K562 (cell line): ENCODE data around the gene HOPX. TPM values are rescaled to one million over a fixed set of nuclear protein-coding genes. Genes with fewer than 3 reads are reported as not detected.

Experiments used
- ATAC-seq: fragments of 200-7000 bp; cut with Tn5 transposase; 3 replicates; pipeline ENCODE4 v1.9.1; 2020; ENCODE audit warnings: moderate library complexity
- BruUV-seq: library from RNA; stranded (reverse); fragments of 400-500 nt; replicated peaks from 2 replicates; lab custom pipeline; 2021; lab: Mats Ljungman, UMichigan
- CTCF ChIA-PET: fragments of 300-600 bp; formaldehyde crosslinking; extraction: SDS; loops from one replicate; lab custom pipeline; 2021; ENCODE audit warnings: low intra/inter-chr PET ratio; lab: Yijun Ruan, JAX
- POLR2A ChIA-PET: fragments of 300-600, 350-650 bp; sonication (Branson Sonifier 250); formaldehyde crosslinking; extraction: SDS; loops from one replicate; lab custom pipeline; 2021; ENCODE audit warnings: antibody characterized with exemption, inconsistent platforms; lab: Yijun Ruan, JAX
- DNase-seq, 4 experiments: peaks; one replicate each; pipeline versions ENCODE4 v3.0.0 to v3.0.0-alpha.2; 2011 to 2018; ENCODE audit warnings: low spot score in 3 of 4, mixed read lengths in 3 of 4; ENCODE audit errors: extremely low read depth in 1 of 4
- FAIRE-seq: peaks from 2 replicates; lab custom pipeline; 2011; peaks lifted over from hg19 to GRCh38; lab: Jason Lieb, UNC
- H2AFZ ChIP-seq: 2 replicates; pipeline ENCODE4 v1.6.0; 2011; ENCODE audit warnings: low read depth, low read length, control low read depth, inconsistent platforms
- H3K27ac ChIP-seq: fragments of 200-600 bp; 3 replicates; pipeline ENCODE4 v1.8.0; 2011; ENCODE audit warnings: low read depth, mild to moderate bottlenecking, control low read depth, inconsistent platforms, low read length, moderate library complexity, mixed read lengths; ENCODE audit errors: extremely low read depth
- H3K27me3 ChIP-seq, 2 experiments: fragments of 300-600 bp in 1 of 2; 2 replicates in 1 of 2; 3 replicates in 1 of 2; pipeline versions ENCODE4 v1.6.0 to v1.8.0; 2011; ENCODE audit warnings: inconsistent platforms in 2 of 2, low read length in 2 of 2, mild to moderate bottlenecking in 1 of 2, mixed read lengths in 1 of 2, moderate library complexity in 1 of 2; ENCODE audit not compliant: control insufficient read depth in 2 of 2, insufficient read depth in 2 of 2
- H3K36me3 ChIP-seq: fragments of 300-600 bp; 3 replicates; pipeline ENCODE4 v1.8.0; 2011; ENCODE audit warnings: mild to moderate bottlenecking, low read length, inconsistent platforms; ENCODE audit not compliant: control insufficient read depth, insufficient read depth
- H3K4me1 ChIP-seq, 2 experiments: fragments of 200-600 bp in 1 of 2; replicated peaks in 1 of 2; 2 replicates in 1 of 2; 3 replicates in 1 of 2; pipeline versions ENCODE4 v1.5.1 to v1.8.0; 2011; ENCODE audit warnings: inconsistent platforms in 2 of 2, low read length in 2 of 2, mild to moderate bottlenecking in 1 of 2, mixed read lengths in 1 of 2, moderate library complexity in 1 of 2; ENCODE audit not compliant: control insufficient read depth in 2 of 2, insufficient read depth in 2 of 2
- H3K4me2 ChIP-seq: 2 replicates; pipeline ENCODE4 v1.6.1; 2011; ENCODE audit warnings: low read length, control low read depth, inconsistent platforms, mixed read lengths; ENCODE audit not compliant: insufficient read depth
- H3K4me3 ChIP-seq: fragments of 200-600 bp; sonication (generic), shearing (Covaris generic); 2 replicates; pipeline ENCODE4 v1.5.1; 2016; ENCODE audit warnings: control low read depth, inconsistent platforms
- H3K79me2 ChIP-seq: fragments of 200-600 bp; 3 replicates; pipeline ENCODE4 v1.8.0; 2011; ENCODE audit warnings: low read length, inconsistent platforms; ENCODE audit not compliant: control insufficient read depth, insufficient read depth
- H3K9ac ChIP-seq, 2 experiments: 2 replicates each; pipeline versions ENCODE4 v1.6.0 to v1.6.1; 2011; ENCODE audit warnings: low read depth in 2 of 2, low read length in 2 of 2, control low read depth in 1 of 2, inconsistent platforms in 1 of 2, mild to moderate bottlenecking in 1 of 2, mixed read lengths in 1 of 2; ENCODE audit not compliant: insufficient read depth in 1 of 2
- H3K9me1 ChIP-seq: one replicate; pipeline ENCODE4 v1.6.0; 2011; ENCODE audit warnings: inconsistent platforms, mild to moderate bottlenecking, low read length, moderate library complexity; ENCODE audit not compliant: control insufficient read depth, insufficient read depth
- H3K9me3 ChIP-seq: replicated peaks from 2 replicates; pipeline ENCODE4 v1.5.1; 2011; ENCODE audit warnings: low read depth, low read length, inconsistent platforms; ENCODE audit not compliant: control insufficient read depth, insufficient read depth
- H4K20me1 ChIP-seq: replicated peaks from 2 replicates; pipeline ENCODE4 v1.6.1; 2011; ENCODE audit warnings: low read length, inconsistent platforms, mixed read lengths; ENCODE audit not compliant: control insufficient read depth, insufficient read depth
- ARHGAP35 ChIP-seq: fragments of 450-650 bp; IDR thresholded peaks from 2 replicates; pipeline ENCODE4 v1.6.1; 2018; ENCODE audit not compliant: partially characterized antibody
- CHD2 ChIP-seq: IDR thresholded peaks from 2 replicates; pipeline ENCODE4 v1.6.1; 2011; ENCODE audit warnings: low read depth, low read length
- ETS2 ChIP-seq: IDR thresholded peaks from 2 replicates; pipeline ENCODE4 v1.6.1; 2016; ENCODE audit warnings: borderline replicate concordance, missing genetic modification characterization, mild to moderate bottlenecking, moderate library complexity, missing compliant biosample characterization; ENCODE audit not compliant: poor library complexity, severe bottlenecking
- HNRNPL ChIP-seq: fragments of 200-400 bp; formaldehyde crosslinking; IDR thresholded peaks from 2 replicates; pipeline ENCODE4 v1.6.1; 2017; ENCODE audit warnings: low read depth, mild to moderate bottlenecking, low read length
- KDM4B ChIP-seq, 2 experiments: fragments of 450-650 bp in 1 of 2; sonication (generic) in 1 of 2; IDR thresholded peaks; 2 replicates each; pipeline ENCODE4 v1.6.1; 2016 to 2017; ENCODE audit warnings: borderline replicate concordance in 2 of 2, antibody characterized with exemption in 1 of 2, low read depth in 1 of 2, mild to moderate bottlenecking in 1 of 2
- OTX1 ChIP-seq: fragments of 450-650 bp; formaldehyde crosslinking; IDR thresholded peaks from 2 replicates; pipeline ENCODE4 v1.4.0; 2022; ENCODE audit warnings: mild to moderate bottlenecking
- RBM34 ChIP-seq: fragments of 200-400 bp; formaldehyde crosslinking; IDR thresholded peaks from 2 replicates; pipeline ENCODE4 v1.6.1; 2018; ENCODE audit warnings: low read length, borderline replicate concordance; ENCODE audit not compliant: insufficient read depth
- TFAP4 ChIP-seq: sonication (generic); formaldehyde crosslinking; IDR thresholded peaks from 2 replicates; pipeline ENCODE4 v1.8.0; 2022; ENCODE audit warnings: missing genetic modification reagents, mild to moderate bottlenecking, moderate library complexity, borderline replicate concordance
- THRA ChIP-seq: fragments of 450-650 bp; IDR thresholded peaks from 2 replicates; pipeline ENCODE4 v1.6.1; 2017; ENCODE audit warnings: mild to moderate bottlenecking, moderate library complexity
- YBX1 ChIP-seq: fragments of 450-650 bp; IDR thresholded peaks from 2 replicates; pipeline ENCODE4 v1.7.1; 2016; ENCODE audit warnings: mild to moderate bottlenecking
- ZNF282 ChIP-seq: sonication (generic); formaldehyde crosslinking; IDR thresholded peaks from 2 replicates; pipeline ENCODE4 v1.8.1; 2023; ENCODE audit warnings: missing genetic modification reagents
- ZNF79 ChIP-seq: fragments of 250-450 bp; sonication (Bioruptor Pico); IDR thresholded peaks from 2 replicates; pipeline ENCODE4 v1.4.0; 2020; ENCODE audit warnings: low read depth, mild to moderate bottlenecking, moderate library complexity
- WGBS: fragments of 100-300 bp; shearing (Covaris generic); methylation state at CpG from one replicate; pipeline ENCODE4 v1.1.6; 2016; ENCODE audit warnings: low coverage, mixed read lengths; ENCODE audit not compliant: insufficient coverage; ENCODE audit errors: missing lambda C conversion rate; 5-methylcytosine and 5-hydroxymethylcytosine counted together
- in situ Hi-C: fragments of 300-500 bp; cut with MboI; formaldehyde crosslinking; loops from 4 replicates; pipeline ENCODE4 v1.15.0; 2018; ENCODE audit warnings: inconsistent platforms, mixed read lengths
- intact Hi-C: fragments of 100-400 bp; cut with micrococcal nuclease; formaldehyde crosslinking; loops from 2 replicates; pipeline ENCODE4 v1.14.2; 2022
- polyA plus RNA-seq, 8 experiments: library from polyadenylated mRNA; depleted of rRNA in 4 of 8; stranded (reverse) in 5 of 8; unstranded in 3 of 8; fragments of >200 nt; fragmentation: Nextera tagmentation in 2 of 8; fragmentation: Illumina TruSeq in 1 of 8; extraction: Ambion mirVana in 2 of 8; extraction: Trizol in 1 of 8; gene quantifications; 2 replicates each; pipeline versions ENCODE4 v1.2.1 to v1.2.3, GENCODE V29; 2011 to 2014; ENCODE audit warnings: inconsistent platforms in 1 of 8, missing spikeins in 1 of 8
- total RNA-seq, 7 experiments: library from RNA; depleted of rRNA in 6 of 7; stranded (reverse); fragments of >200 nt in 6 of 7; fragmentation: Illumina TruSeq in 2 of 7; extraction: Trizol in 2 of 7; gene quantifications; 2 replicates each; pipeline versions ENCODE4 v1.2.1 to v1.2.3, GENCODE V29; 2011 to 2021; ENCODE audit warnings: low replicate concordance in 1 of 7
- TF ChIP-seq, protein P1 (sequence below): sonication (generic); formaldehyde crosslinking; IDR thresholded peaks from 2 replicates; pipeline ENCODE4 v1.8.1; 2023; ENCODE audit warnings: missing genetic modification reagents, mild to moderate bottlenecking, borderline replicate concordance

The HOPX gene
- total and polyA plus RNA-seq, 9 of the 15 experiments (the other 6 are each of a cell fraction or from before 2014, with no cell fraction given) = 0.24 TPM; not detected in 8

DNA sequence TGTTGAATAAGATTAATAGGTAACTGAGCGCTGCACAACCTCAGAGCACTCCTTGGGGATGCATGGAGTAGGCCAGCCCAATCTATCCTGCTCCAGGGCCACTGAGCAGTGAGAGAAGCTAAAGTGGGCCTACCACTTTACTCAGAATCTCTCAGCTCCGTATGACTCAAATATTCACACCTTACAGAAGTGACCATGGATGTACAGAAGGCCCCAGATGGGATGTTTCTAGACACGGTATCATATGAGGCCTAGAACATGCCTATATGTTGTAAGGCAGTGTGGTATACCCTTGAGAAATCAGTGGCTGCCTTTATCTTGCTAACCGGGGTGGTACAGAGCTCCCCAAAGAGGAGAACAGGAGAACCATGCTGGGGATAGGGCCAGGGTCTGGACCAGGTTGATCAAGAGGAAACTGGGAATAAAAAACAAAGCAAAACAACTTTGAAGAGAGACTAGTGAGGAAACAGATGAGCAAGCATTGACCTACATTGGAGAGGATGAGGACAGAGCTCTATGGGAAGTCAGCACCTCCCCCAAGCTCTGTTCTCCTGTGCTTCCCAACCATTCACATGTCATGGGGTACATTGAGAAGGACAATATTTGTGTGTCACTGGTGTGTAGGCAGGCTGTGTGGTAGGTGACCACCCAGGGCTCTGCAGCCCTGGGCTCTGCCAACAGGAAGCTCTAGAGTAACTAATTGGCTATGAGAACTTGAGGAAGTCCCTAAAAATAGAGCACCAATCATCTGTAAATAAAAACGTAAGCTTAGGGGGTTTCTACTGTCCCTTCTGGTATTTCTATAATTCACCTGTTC, 31.4 kb downstream of the HOPX start:
- WGBS = 0% methylated on average over 5 of the region's 5 CpGs
- Histone ChIP-seq H3K79me2 (no peaks in the 10 kb centered on the region), H3K36me3 (no peaks in the 10 kb centered on the region), H3K9ac (no peak overlapping the region), H3K27me3 (peaks cover 0 to 3% of the 10 kb centered on the region in 2 experiments; a peak in 3 of 5 replicates), H3K27ac (no peak overlapping the region), H3K4me3 (no peak overlapping the region), H3K9me3 (no peaks in the 10 kb centered on the region), H4K20me1 (no peaks in the 10 kb centered on the region), H3K4me2 (no peak overlapping the region), H2AFZ (no peak overlapping the region), H3K9me1 (no peaks in the 10 kb centered on the region), H3K4me1 (no peaks in the 10 kb centered on the region)
- in situ Hi-C loops = no loop called here
- BruUV-seq = no TSS peak
- FAIRE-seq (no peak), ATAC-seq (no peak), DNase-seq (no peak)
- intact Hi-C loops = no loop called here
- CTCF ChIA-PET = no interaction called here
- POLR2A ChIA-PET = interaction anchor here (0.5 kb wide), 1 partner anchor 146 kb away, joined by 4 read pairs; no protein-coding TSS in a partner anchor
- TF ChIP-seq YBX1 = no peak
- TF ChIP-seq THRA = no peak
- no peak for TF ChIP-seq ETS2 (tag)
- no peak for TF ChIP-seq TFAP4
- TF ChIP-seq ZNF79 (CRISPR knock-in tag) = no peak
- TF ChIP-seq ZNF282 (CRISPR knock-in tag) = no peak
- TF ChIP-seq HNRNPL = no peak
- no peak for TF ChIP-seq KDM4B (IDR thresholded peaks at IDR 0.05; ENCODE audit: borderline replicate concordance in 2 of 2, low read depth in 1 of 2)
- TF ChIP-seq CHD2 = no peak
- no peak for TF ChIP-seq RBM34
- no peak for TF ChIP-seq ARHGAP35
- TF ChIP-seq OTX1 (CRISPR knock-in tag) = no peak
- TF ChIP-seq, protein P1, sequence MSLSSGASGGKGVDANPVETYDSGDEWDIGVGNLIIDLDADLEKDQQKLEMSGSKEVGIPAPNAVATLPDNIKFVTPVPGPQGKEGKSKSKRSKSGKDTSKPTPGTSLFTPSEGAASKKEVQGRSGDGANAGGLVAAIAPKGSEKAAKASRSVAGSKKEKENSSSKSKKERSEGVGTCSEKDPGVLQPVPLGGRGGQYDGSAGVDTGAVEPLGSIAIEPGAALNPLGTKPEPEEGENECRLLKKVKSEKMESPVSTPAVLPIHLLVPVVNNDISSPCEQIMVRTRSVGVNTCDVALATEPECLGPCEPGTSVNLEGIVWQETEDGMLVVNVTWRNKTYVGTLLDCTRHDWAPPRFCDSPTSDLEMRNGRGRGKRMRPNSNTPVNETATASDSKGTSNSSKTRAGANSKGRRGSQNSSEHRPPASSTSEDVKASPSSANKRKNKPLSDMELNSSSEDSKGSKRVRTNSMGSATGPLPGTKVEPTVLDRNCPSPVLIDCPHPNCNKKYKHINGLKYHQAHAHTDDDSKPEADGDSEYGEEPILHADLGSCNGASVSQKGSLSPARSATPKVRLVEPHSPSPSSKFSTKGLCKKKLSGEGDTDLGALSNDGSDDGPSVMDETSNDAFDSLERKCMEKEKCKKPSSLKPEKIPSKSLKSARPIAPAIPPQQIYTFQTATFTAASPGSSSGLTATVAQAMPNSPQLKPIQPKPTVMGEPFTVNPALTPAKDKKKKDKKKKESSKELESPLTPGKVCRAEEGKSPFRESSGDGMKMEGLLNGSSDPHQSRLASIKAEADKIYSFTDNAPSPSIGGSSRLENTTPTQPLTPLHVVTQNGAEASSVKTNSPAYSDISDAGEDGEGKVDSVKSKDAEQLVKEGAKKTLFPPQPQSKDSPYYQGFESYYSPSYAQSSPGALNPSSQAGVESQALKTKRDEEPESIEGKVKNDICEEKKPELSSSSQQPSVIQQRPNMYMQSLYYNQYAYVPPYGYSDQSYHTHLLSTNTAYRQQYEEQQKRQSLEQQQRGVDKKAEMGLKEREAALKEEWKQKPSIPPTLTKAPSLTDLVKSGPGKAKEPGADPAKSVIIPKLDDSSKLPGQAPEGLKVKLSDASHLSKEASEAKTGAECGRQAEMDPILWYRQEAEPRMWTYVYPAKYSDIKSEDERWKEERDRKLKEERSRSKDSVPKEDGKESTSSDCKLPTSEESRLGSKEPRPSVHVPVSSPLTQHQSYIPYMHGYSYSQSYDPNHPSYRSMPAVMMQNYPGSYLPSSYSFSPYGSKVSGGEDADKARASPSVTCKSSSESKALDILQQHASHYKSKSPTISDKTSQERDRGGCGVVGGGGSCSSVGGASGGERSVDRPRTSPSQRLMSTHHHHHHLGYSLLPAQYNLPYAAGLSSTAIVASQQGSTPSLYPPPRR (CRISPR knock-in tag) = no peak
